GM20431 (cell line): ENCODE data around the gene GDNF.

ENCODE experiments used
- in situ Hi-C: fragments of 300-500 bp; cut with MseI, MboI; formaldehyde crosslinking; loops from one replicate; pipeline ENCODE4 v1.15.0; 2020; ENCODE audit warnings: low sequenced_read_pairs; ENCODE audit not compliant: unreplicated experiment

The GDNF gene

GRCh38 chr5:37849641-37850040, 9.8 kb upstream of the GDNF start:
- in situ Hi-C loops = loop anchor here (10.0 kb wide), 1 partner anchor 345 kb away; no protein-coding TSS in a partner anchor

GRCh38 chr5:37847978-37848425, 8.2 kb upstream of the GDNF start:
- in situ Hi-C loops = loop anchor here (10.0 kb wide), 1 partner anchor 347 kb away; no protein-coding TSS in a partner anchor

GRCh38 chr5:37846786-37847310, 7.0 kb upstream of the GDNF start:
- in situ Hi-C loops = loop anchor here (10.0 kb wide), 1 partner anchor 348 kb away; no protein-coding TSS in a partner anchor

- in situ Hi-C loops = loop anchor here (10.0 kb wide), 1 partner anchor 351 kb away; no protein-coding TSS in a partner anchor
Measured at GRCh38 chr5:37844009-37844408, 4.2 kb upstream of the GDNF start.

GRCh38 chr5:37842048-37842447, 2.2 kb upstream of the GDNF start:
- in situ Hi-C loops = loop anchor here (10.0 kb wide), 1 partner anchor 353 kb away; no protein-coding TSS in a partner anchor

GRCh38 chr5:37841203-37841602, 1.4 kb upstream of the GDNF start:
- in situ Hi-C loops = loop anchor here (10.0 kb wide), 1 partner anchor 354 kb away; no protein-coding TSS in a partner anchor

GRCh38 chr5:37840053-37841034, 503 bp upstream of the GDNF start:
- in situ Hi-C loops = loop anchor here (10.0 kb wide), 1 partner anchor 354 kb away; no protein-coding TSS in a partner anchor

- in situ Hi-C loops = no loop called here
Measured at GRCh38 chr5:37838933-37839341, 904 bp downstream of the GDNF start.

GRCh38 chr5:37838152-37838932, 1.5 kb downstream of the GDNF start:
- in situ Hi-C loops = no loop called here

- in situ Hi-C loops = no loop called here
Measured at GRCh38 chr5:37837414-37838032, 2.3 kb downstream of the GDNF start.

GRCh38 chr5:37836592-37837413, 3.0 kb downstream of the GDNF start:
- in situ Hi-C loops = no loop called here

- in situ Hi-C loops = no loop called here
Measured at GRCh38 chr5:37836235-37836591, 3.6 kb downstream of the GDNF start.

- in situ Hi-C loops = no loop called here
Measured at GRCh38 chr5:37835380-37835973, 4.4 kb downstream of the GDNF start.

- in situ Hi-C loops = no loop called here
Measured at GRCh38 chr5:37834542-37835379, 5.1 kb downstream of the GDNF start.

- in situ Hi-C loops = no loop called here
Measured at GRCh38 chr5:37833990-37834389, 5.9 kb downstream of the GDNF start.

GRCh38 chr5:37831821-37832534, 7.9 kb downstream of the GDNF start:
- in situ Hi-C loops = no loop called here

- in situ Hi-C loops = no loop called here
Measured at GRCh38 chr5:37830348-37830747, 9.5 kb downstream of the GDNF start.
